Smooth muscle cell of the brain vasculature (primary cell): ENCODE results near the gene IL18BP.

ENCODE experiments used
- DNase-seq: peaks from one replicate; pipeline ENCODE4 v3.0.0-alpha.2; 2012; ENCODE audit warnings: low read depth, low spot score

The IL18BP gene

DNA sequence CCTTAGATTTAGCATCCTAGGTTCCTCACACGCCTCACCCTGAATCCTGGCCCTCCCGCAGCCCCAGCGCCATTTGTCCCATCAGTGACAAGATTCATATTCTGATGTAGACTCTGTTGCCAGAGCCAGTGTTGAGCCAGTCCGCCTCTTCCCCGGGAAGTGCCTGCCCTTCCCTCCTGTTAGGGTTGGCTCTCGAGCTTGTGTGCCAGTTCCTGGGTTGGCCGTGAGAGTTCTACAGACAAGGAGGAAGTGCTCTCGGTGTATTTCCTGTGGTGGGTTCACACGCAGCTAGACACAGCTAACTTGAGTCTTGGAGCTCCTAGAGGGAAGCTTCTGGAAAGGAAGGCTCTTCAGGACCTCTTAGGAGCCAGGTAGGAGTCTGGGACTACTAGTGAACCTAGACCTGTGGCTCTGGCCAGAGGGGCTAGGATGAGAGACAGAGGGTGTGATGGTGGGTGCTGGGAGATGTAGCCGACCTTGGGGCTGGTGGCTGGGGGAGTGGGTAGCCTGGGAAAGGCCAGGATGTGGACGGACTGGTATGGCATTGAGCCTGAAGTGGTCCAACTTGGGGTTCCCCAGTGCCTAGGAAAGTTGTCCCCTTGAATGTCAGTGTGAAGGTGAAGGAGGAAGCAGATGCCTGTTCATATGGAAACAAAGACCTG is at the start of gene IL18BP:
TSS of gene IL18BP (plus strand) at position 261 of the 662 bp plus-strand sequence. CDS start 1,076 bp downstream, outside the sequence.
- DNase-seq: no peak

- DNase-seq: no peak
These were observed 49.7 kb upstream of the IL18BP start for GRCh38 chr11:71949034-71949433.

GRCh38 chr11:71951741-71952310 is 46.9 kb upstream of the IL18BP start:
- no peak for DNase-seq

- DNase-seq: no peak
These were observed 42.7 kb upstream of the IL18BP start for GRCh38 chr11:71955898-71956456.

GRCh38 chr11:71962428-71963038 is 36.2 kb upstream of the IL18BP start:
- no peak for DNase-seq

DNA sequence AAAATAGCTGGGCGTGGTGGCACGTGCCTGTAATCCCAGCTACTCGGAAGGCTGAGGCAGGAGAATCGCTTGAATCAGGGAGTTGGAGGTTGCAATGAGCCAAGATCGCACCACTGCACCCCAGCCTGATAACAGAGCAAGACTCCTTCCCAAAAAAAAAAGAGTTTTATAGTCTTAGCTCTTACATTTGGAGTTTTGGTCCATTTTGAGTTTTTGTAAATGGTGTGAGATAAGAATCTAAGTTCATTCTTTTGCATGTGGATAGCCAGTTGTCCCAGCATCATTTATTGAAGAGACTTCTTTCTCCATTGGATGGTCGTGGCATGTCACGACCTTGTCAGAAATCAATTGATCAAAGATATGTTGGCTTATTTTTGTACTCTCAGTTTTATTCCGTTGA is 35.2 kb upstream of the IL18BP start:
- no peak for DNase-seq

DNA sequence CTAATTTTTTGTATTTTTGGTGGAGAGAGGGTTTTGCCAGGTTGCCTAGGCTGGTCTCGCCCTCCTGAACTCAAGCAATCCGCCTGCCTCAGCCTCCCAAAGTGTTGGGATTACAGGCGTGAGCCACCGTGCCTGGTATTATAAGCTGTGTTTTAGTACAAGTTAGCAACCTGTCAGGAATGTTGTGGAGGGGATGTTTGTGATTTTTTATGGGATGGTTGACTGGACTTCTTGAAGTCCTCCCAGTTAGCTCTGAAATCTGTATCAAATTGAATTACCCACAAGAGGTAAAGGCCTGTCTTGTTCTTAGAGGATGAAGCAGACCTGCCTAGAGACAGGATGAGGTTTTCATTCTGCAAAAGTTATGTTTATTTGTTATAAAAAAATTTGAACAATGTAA is 34.1 kb upstream of the IL18BP start:
- DNase-seq: no peak

- DNase-seq: no peak
These were observed 27.0 kb upstream of the IL18BP start for GRCh38 chr11:71971680-71972079.

GRCh38 chr11:71976551-71976950 is 22.2 kb upstream of the IL18BP start:
- DNase-seq: no peak

DNA sequence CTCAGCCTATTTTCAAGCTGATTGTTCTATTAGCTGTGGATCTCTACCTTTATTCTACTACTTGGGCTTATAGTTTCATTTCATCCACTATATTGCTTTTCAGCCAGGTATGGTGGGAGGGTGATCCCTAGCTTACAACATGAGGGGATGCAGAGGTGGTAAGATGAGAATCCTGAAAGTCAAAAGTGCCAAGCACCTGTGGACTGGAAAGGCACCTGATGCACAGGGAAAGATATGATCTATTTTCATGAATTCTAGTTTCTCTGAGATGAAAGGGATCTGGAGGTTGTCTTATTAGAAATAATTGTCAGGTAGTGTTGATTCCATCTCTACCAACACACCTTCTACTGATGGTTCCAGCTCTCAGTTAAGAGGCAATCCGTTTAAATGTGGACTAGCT is 21.6 kb upstream of the IL18BP start:
- no peak for DNase-seq

GRCh38 chr11:71977743-71978418 is 20.8 kb upstream of the IL18BP start:
- no peak for DNase-seq

GRCh38 chr11:71979094-71979493 is 19.6 kb upstream of the IL18BP start:
- no peak for DNase-seq

DNA sequence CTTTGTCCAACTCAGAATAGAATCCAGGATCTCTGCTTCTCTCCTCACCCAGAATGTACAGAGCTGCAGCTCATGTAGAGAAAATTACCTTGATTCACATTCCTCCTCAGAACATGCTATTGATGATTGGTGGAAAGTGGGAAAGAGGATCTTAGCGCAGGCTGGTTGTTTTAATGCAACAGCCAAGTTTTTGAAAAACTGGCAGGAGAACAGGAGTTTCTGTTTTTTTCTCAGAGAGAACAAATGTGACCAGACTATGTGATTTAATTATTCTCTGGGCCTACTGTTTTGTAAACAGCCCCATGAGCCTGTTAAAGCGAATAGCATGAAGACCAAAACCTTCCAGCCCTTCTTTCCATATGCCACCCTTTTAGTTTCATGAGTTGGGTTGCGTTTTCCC is 19.1 kb upstream of the IL18BP start:
- DNase-seq: no peak

GRCh38 chr11:71986131-71986530 is 12.6 kb upstream of the IL18BP start:
- DNase-seq: no peak

GRCh38 chr11:71987521-71987920 is 11.2 kb upstream of the IL18BP start:
- DNase-seq: no peak

DNA sequence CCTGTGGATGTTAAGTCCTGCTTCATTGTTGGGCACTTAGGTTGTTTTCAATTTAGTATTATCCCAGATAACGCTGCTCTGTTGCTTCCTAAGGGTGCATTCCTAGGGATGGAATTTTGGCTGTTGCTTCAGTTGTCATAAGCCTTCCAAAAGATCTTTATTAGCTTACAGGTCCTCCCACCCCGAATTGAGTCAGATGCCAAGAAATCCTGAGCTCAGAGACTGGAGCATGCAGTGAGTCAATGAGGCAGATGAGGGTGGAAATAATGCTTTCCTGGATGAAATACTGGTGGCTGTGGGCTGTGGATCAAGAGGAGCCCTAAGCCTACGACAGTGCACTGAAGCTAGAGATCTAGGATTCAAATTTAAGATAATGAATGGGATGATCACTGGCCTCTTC is 10.7 kb upstream of the IL18BP start:
- DNase-seq: no peak

GRCh38 chr11:71990701-71991100 is 8.0 kb upstream of the IL18BP start:
- no peak for DNase-seq

GRCh38 chr11:71991494-71991893 is 7.2 kb upstream of the IL18BP start:
- DNase-seq: no peak

GRCh38 chr11:71992136-71992730 is 6.5 kb upstream of the IL18BP start:
- no peak for DNase-seq

GRCh38 chr11:71994786-71995185 is 3.9 kb upstream of the IL18BP start:
- DNase-seq: no peak

- no peak for DNase-seq
These were observed 2.9 kb upstream of the IL18BP start for GRCh38 chr11:71995726-71996291.

GRCh38 chr11:71996517-71996916 is 2.2 kb upstream of the IL18BP start:
- DNase-seq: no peak
